CD14-positive monocyte (primary cell): ENCODE results near the gene LIAS. TPM values are rescaled to one million over a fixed set of nuclear protein-coding genes. Genes with fewer than 3 reads are reported as not detected.

ENCODE experiments used
- DNase-seq, 3 donors: peaks; one replicate each; pipeline ENCODE4 v3.0.0-alpha.2; 2011 to 2022
- H2AFZ ChIP-seq: 2 replicates; pipeline ENCODE4 v1.6.0; 2012; ENCODE audit warnings: mild to moderate bottlenecking, low read depth, low read length, inconsistent platforms; ENCODE audit not compliant: insufficient read depth, poor library complexity, severe bottlenecking
- H3K27ac ChIP-seq, 2 donors: 1 replicate in 1 of 2; 2 replicates in 1 of 2; pipeline ENCODE4 v1.5.1; 2012 to 2013; ENCODE audit warnings: low read length in 2 of 2, control low read depth in 1 of 2, inconsistent platforms in 1 of 2, low read depth in 1 of 2, mild to moderate bottlenecking in 1 of 2
- H3K27me3 ChIP-seq, 2 donors: one replicate each; pipeline versions ENCODE4 v1.6.0 to v1.6.1; 2011 to 2013; ENCODE audit warnings: low read length in 2 of 2; ENCODE audit not compliant: control insufficient read depth in 2 of 2, insufficient read depth in 2 of 2
- H3K36me3 ChIP-seq, 2 donors: replicated peaks in 1 of 2; 1 replicate in 1 of 2; 2 replicates in 1 of 2; pipeline versions ENCODE4 v1.5.1 to v1.6.1; 2012 to 2013; ENCODE audit warnings: low read length in 2 of 2, control low read depth in 1 of 2, inconsistent platforms in 1 of 2, mild to moderate bottlenecking in 1 of 2; ENCODE audit not compliant: insufficient read depth in 2 of 2, control insufficient read depth in 1 of 2
- H3K4me1 ChIP-seq, 2 donors: 1 replicate in 1 of 2; 2 replicates in 1 of 2; pipeline versions ENCODE4 v1.5.1 to v1.6.1; 2012 to 2013; ENCODE audit warnings: low read length in 2 of 2, control low read depth in 1 of 2, inconsistent platforms in 1 of 2, mild to moderate bottlenecking in 1 of 2, moderate library complexity in 1 of 2; ENCODE audit not compliant: insufficient read depth in 2 of 2, control insufficient read depth in 1 of 2
- H3K4me2 ChIP-seq: replicated peaks from 2 replicates; pipeline ENCODE3; 2012; ENCODE audit warnings: low read length, moderate library complexity, mild to moderate bottlenecking; ENCODE audit not compliant: poor library complexity, severe bottlenecking; ENCODE audit errors: extremely low read depth
- H3K4me3 ChIP-seq, 3 experiments: fragments of 200-600 bp in 1 of 3; sonication (generic) in 1 of 3; replicated peaks in 1 of 3; 1 replicate in 2 of 3; 2 replicates in 1 of 3; pipeline ENCODE4 v1.5.1; 2011 to 2013; ENCODE audit warnings: low read length in 3 of 3, mild to moderate bottlenecking in 3 of 3, control low read depth in 2 of 3, low read depth in 2 of 3, inconsistent platforms in 1 of 3, moderate library complexity in 1 of 3
- H3K79me2 ChIP-seq: 2 replicates; pipeline ENCODE4 v1.6.0; 2012; ENCODE audit warnings: mild to moderate bottlenecking, control low read depth, inconsistent platforms, low read length, moderate library complexity; ENCODE audit not compliant: insufficient read depth
- H3K9ac ChIP-seq: 2 replicates; pipeline ENCODE4 v1.6.0; 2017; ENCODE audit warnings: low read length, mild to moderate bottlenecking; ENCODE audit not compliant: insufficient read depth, poor library complexity, severe bottlenecking
- H3K9me3 ChIP-seq, 2 donors: replicated peaks in 1 of 2; 1 replicate in 1 of 2; 2 replicates in 1 of 2; pipeline versions ENCODE4 v1.5.1 to v1.6.1; 2012 to 2013; ENCODE audit warnings: low read length in 2 of 2, control low read depth in 1 of 2; ENCODE audit not compliant: control insufficient read depth in 1 of 2, insufficient read depth in 1 of 2
- H4K20me1 ChIP-seq: 2 replicates; pipeline ENCODE4 v1.6.0; 2012; ENCODE audit warnings: mild to moderate bottlenecking, low read length, control low read depth, moderate library complexity; ENCODE audit not compliant: insufficient read depth
- H3K27ac Mint-ChIP-seq, 7 donors: one replicate each; pipeline ENCODE4 v1.8.0; 2020; ENCODE audit warnings: mild to moderate bottlenecking in 7 of 7, mixed read lengths in 7 of 7, moderate library complexity in 6 of 7, inconsistent platforms in 2 of 7
- H3K27me3 Mint-ChIP-seq, 3 donors: one replicate each; pipeline ENCODE4 v1.8.0; 2021 to 2022; ENCODE audit warnings: low read depth in 3 of 3, mild to moderate bottlenecking in 3 of 3, mixed read lengths in 3 of 3, moderate library complexity in 3 of 3, inconsistent platforms in 1 of 3
- H3K36me3 Mint-ChIP-seq, 2 donors: one replicate each; pipeline ENCODE4 v1.8.0; 2020; ENCODE audit warnings: mixed read lengths in 2 of 2, inconsistent platforms in 1 of 2, mild to moderate bottlenecking in 1 of 2
- H3K4me1 Mint-ChIP-seq: one replicate; pipeline ENCODE4 v1.8.0; 2020; ENCODE audit warnings: mild to moderate bottlenecking, mixed read lengths
- H3K4me3 Mint-ChIP-seq, 2 donors: one replicate each; pipeline ENCODE4 v1.8.0; 2020; ENCODE audit warnings: mild to moderate bottlenecking in 2 of 2, mixed read lengths in 2 of 2, moderate library complexity in 1 of 2
- H3K9me3 Mint-ChIP-seq, 7 donors: one replicate each; pipeline ENCODE4 v1.8.0; 2020 to 2022; ENCODE audit warnings: mixed read lengths in 7 of 7, mild to moderate bottlenecking in 6 of 7, moderate library complexity in 6 of 7, inconsistent platforms in 2 of 7
- CTCF ChIP-seq: fragments of 200-600 bp; IDR thresholded peaks from one replicate; pipeline ENCODE4 v1.8.0; 2022; ENCODE audit warnings: antibody characterized with exemption, mild to moderate bottlenecking
- WGBS: methylation state at CpG from one replicate; pipeline ENCODE4 v1.1.5; 2013; ENCODE audit warnings: missing lambda C conversion rate; ENCODE audit not compliant: insufficient coverage; 5-methylcytosine and 5-hydroxymethylcytosine counted together
- intact Hi-C, 2 donors: fragments of 100-400 bp; cut with micrococcal nuclease; formaldehyde crosslinking; loops; one replicate each; pipeline versions ENCODE4 v1.15.0 to v1.15.1; 2023
- polyA plus RNA-seq, 3 donors: library from polyadenylated mRNA; depleted of rRNA in 1 of 3; unstranded in 2 of 3; stranded (reverse) in 1 of 3; fragments of 300-500 nt in 2 of 3; fragments of >200 nt in 1 of 3; fragmentation: Illumina TruSeq in 2 of 3; gene quantifications; 1 replicate in 2 of 3; 2 replicates in 1 of 3; pipeline ENCODE4 v1.2.3, GENCODE V29; 2012 to 2021

LIAS gene
- polyA plus RNA-seq, 3 donors: 7.2 to 8.9 (median 7.8) TPM

GRCh38 chr4:39521253-39521919 lies 62.5 kb downstream of the LIAS start:
- Histone ChIP-seq H3K36me3 (peaks cover 2 to 27% of the 10 kb centered on the region in 2 donors), H4K20me1 (no peaks in the 10 kb centered on the region), H3K9me3 (no peaks in the 10 kb centered on the region), H3K27me3 (no peaks in the 10 kb centered on the region), H2AFZ (no peak overlapping the region), H3K9ac (no peak overlapping the region), H3K27ac (no peak overlapping the region), H3K4me3 (no peak overlapping the region), H3K79me2 (peaks cover 18% of the 10 kb centered on the region), H3K4me2 (no peak overlapping the region), H3K4me1 (peaks cover 4% of the 10 kb centered on the region in 2 donors)
- Mint-ChIP-seq H3K27me3 (no peaks in the 10 kb centered on the region), H3K27ac (no peak overlapping the region), H3K4me1 (peaks cover 7% of the 10 kb centered on the region), H3K36me3 (peaks cover 9 to 20% of the 10 kb centered on the region in 2 donors), H3K9me3 (no peaks in the 10 kb centered on the region), H3K4me3 (no peak overlapping the region)
- no CpG with 5 or more reads among the region's 5 CpGs for WGBS
- DNase-seq: no peak
- intact Hi-C loops: loop anchor here in 1 of 2 donors (10.0 kb wide), 1 partner anchor 57 kb away; no protein-coding TSS in a partner anchor
- no peak for TF ChIP-seq CTCF

GRCh38 chr4:39522068-39522467 lies 63.2 kb downstream of the LIAS start:
- Mint-ChIP-seq H3K27ac (no peak overlapping the region), H3K27me3 (peaks cover 0 to 2% (median 0%) of the 10 kb centered on the region in 3 donors), H3K4me1 (peaks cover 13% of the 10 kb centered on the region), H3K36me3 (peaks cover 5 to 19% of the 10 kb centered on the region in 2 donors), H3K4me3 (no peak overlapping the region), H3K9me3 (no peaks in the 10 kb centered on the region)
- Histone ChIP-seq H3K9ac (no peak overlapping the region), H3K4me1 (peaks cover 9 to 10% of the 10 kb centered on the region in 2 donors), H2AFZ (no peak overlapping the region), H3K4me2 (no peak overlapping the region), H4K20me1 (no peaks in the 10 kb centered on the region), H3K4me3 (no peak overlapping the region), H3K27me3 (no peaks in the 10 kb centered on the region), H3K9me3 (no peaks in the 10 kb centered on the region), H3K27ac (no peak overlapping the region), H3K36me3 (peaks cover 2 to 27% of the 10 kb centered on the region in 2 donors), H3K79me2 (peaks cover 25% of the 10 kb centered on the region)
- TF ChIP-seq CTCF: no peak
- WGBS: no CpG with 5 or more reads among the region's 2 CpGs
- DNase-seq: no peak
- intact Hi-C loops: loop anchor here in 1 of 2 donors (10.0 kb wide), 1 partner anchor 57 kb away; no protein-coding TSS in a partner anchor
